ENCODE data around the gene WNT11.

The WNT11 gene

GRCh38 chr11:76229690-76230240, 23.5 kb upstream of the WNT11 start:
- DNase-seq (ENCODE audit: low read depth) = no peak
- H3K4me3 ChIP-seq (ENCODE audit: low read depth, low read length) = no peak overlapping the region
- TF ChIP-seq, protein P1, sequence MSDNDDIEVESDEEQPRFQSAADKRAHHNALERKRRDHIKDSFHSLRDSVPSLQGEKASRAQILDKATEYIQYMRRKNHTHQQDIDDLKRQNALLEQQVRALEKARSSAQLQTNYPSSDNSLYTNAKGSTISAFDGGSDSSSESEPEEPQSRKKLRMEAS (IDR thresholded peaks at IDR 0.05; ENCODE audit: low read depth, low read length) = no peak

DNA sequence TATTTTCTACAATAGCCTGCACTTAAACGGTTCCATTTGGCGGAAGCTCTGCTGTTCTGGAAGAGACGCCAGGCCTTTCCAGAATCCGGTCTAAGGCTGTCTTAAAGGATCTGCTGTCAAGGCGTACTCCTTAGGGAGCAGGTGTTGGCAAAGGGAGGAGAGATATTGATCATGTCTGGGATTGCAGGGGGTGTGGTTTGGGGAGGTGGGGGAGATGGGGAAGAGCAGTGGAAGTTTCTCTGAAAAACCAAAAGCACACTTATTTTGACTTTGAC, 22.5 kb upstream of the WNT11 start:
- no peak overlapping the region for H3K4me3 ChIP-seq (ENCODE audit: low read depth, low read length)
- no peak for DNase-seq (ENCODE audit: low read depth)
- TF ChIP-seq, protein P1 (IDR thresholded peaks at IDR 0.05; ENCODE audit: low read depth, low read length) = no peak
- no peak for TF ChIP-seq MYC (IDR thresholded peaks at IDR 0.05; ENCODE audit: low read depth, low read length)

DNA sequence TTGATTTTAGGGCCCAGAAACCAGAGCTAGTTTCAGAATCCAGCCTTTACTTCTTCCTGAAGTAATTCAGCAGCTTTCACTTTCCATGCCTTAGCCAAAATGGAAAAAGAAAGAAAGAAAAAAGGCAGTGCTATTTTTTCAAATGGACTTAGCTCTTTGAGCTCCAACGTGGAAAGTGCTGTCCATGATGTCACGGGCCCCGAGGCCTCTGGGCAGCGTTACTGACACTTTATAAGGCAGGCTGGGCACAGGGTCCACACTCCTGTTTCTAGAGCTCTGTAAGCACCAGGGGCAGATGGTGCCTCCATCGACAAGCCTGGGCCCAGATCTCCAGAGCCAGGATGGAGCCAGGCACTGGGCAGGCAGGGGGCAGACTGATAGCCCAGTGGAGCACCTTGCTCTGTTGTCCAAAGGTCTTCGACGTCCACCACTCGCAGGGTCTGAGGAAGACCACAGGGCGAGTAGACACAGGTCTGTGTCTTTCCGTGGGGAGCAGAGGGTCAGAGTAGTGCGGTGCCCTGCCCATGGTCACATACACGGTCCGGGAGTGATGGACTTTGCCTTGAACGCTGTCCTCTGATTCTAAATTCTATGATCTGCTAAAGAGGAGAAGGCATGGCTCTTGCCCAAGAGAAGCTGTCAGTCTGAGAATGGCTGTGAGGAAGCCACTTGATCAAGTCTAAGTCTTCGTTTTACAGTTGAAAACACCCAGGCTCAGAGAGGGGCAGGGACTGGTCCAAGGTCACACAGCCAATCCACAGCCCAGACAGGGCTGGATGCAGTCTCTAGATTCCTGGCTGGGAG, 22.0 kb upstream of the WNT11 start:
- DNase-seq (ENCODE audit: low read depth) = no peak
- TF ChIP-seq MYC (IDR thresholded peaks at IDR 0.05; ENCODE audit: low read depth, low read length) (no peak), POLR2A (IDR thresholded peaks at IDR 0.05; ENCODE audit: extremely low read depth, insufficient read length) (no peak)
- TF ChIP-seq, protein P1 (IDR thresholded peaks at IDR 0.05; ENCODE audit: low read depth, low read length) = no peak
- TF ChIP-seq, protein P2, sequence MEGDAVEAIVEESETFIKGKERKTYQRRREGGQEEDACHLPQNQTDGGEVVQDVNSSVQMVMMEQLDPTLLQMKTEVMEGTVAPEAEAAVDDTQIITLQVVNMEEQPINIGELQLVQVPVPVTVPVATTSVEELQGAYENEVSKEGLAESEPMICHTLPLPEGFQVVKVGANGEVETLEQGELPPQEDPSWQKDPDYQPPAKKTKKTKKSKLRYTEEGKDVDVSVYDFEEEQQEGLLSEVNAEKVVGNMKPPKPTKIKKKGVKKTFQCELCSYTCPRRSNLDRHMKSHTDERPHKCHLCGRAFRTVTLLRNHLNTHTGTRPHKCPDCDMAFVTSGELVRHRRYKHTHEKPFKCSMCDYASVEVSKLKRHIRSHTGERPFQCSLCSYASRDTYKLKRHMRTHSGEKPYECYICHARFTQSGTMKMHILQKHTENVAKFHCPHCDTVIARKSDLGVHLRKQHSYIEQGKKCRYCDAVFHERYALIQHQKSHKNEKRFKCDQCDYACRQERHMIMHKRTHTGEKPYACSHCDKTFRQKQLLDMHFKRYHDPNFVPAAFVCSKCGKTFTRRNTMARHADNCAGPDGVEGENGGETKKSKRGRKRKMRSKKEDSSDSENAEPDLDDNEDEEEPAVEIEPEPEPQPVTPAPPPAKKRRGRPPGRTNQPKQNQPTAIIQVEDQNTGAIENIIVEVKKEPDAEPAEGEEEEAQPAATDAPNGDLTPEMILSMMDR (IDR thresholded peaks at IDR 0.05; ENCODE audit: low read depth, low read length) = no peak
- H3K4me3 ChIP-seq (ENCODE audit: low read depth, low read length) = no peak overlapping the region

GRCh38 chr11:76226626-76227025, 20.3 kb upstream of the WNT11 start:
- TF ChIP-seq, protein P2 (IDR thresholded peaks at IDR 0.05; ENCODE audit: low read depth, low read length) = no peak
- no peak for TF ChIP-seq POLR2A (IDR thresholded peaks at IDR 0.05; ENCODE audit: extremely low read depth, insufficient read length)
- TF ChIP-seq MYC (IDR thresholded peaks at IDR 0.05; ENCODE audit: low read depth, low read length) = no peak
- TF ChIP-seq, protein P1 (IDR thresholded peaks at IDR 0.05; ENCODE audit: low read depth, low read length) = no peak
- no peak overlapping the region for H3K4me3 ChIP-seq (ENCODE audit: low read depth, low read length)
- DNase-seq (ENCODE audit: low read depth) = peak; percentile 59

GRCh38 chr11:76225122-76225611, 18.9 kb upstream of the WNT11 start:
- DNase-seq (ENCODE audit: low read depth) = no peak
- no peak for TF ChIP-seq POLR2A (IDR thresholded peaks at IDR 0.05; ENCODE audit: extremely low read depth, insufficient read length)
- TF ChIP-seq, protein P2 (IDR thresholded peaks at IDR 0.05; ENCODE audit: low read depth, low read length) = no peak
- no peak for TF ChIP-seq MYC (IDR thresholded peaks at IDR 0.05; ENCODE audit: low read depth, low read length)
- TF ChIP-seq, protein P1 (IDR thresholded peaks at IDR 0.05; ENCODE audit: low read depth, low read length) = no peak
- H3K4me3 ChIP-seq (ENCODE audit: low read depth, low read length) = no peak overlapping the region

DNA sequence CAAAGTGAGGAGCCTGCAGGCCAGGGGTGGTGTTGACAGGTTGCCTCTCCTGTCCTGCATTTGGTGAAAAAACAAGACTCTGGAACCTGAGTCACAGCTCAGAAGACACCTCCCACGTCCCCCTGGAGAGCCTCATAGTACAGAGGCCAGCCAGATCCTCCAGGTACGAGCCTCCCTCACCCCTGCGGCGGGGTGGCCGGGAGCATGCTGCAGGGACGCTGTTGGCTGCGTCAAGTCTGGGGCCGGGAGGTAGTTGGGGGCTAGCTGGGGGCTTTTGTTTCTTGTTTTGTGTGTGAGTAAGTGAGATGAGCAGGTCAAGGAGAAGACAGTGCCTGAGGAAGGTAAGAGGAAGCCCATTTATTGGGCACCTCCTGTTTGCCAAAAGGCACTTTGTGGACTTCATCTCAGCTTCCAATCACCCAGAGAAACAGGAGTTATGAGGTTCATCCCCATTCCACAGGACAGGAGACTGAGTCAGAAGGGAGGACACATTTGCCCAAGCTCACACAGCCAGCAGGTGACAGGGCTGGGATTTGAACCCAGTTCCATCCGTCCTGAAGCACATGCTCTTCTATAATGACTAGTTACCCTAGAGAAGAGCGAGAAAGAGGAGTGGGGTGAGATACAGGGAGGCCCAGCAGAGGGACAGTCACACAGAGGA, 18.3 kb upstream of the WNT11 start:
- TF ChIP-seq, protein P1 (IDR thresholded peaks at IDR 0.05; ENCODE audit: low read depth, low read length) = no peak
- TF ChIP-seq, protein P2 (IDR thresholded peaks at IDR 0.05; ENCODE audit: low read depth, low read length) = no peak
- TF ChIP-seq MYC (IDR thresholded peaks at IDR 0.05; ENCODE audit: low read depth, low read length) (no peak), POLR2A (IDR thresholded peaks at IDR 0.05; ENCODE audit: extremely low read depth, insufficient read length) (no peak)
- no peak for DNase-seq (ENCODE audit: low read depth)
- no peak overlapping the region for H3K4me3 ChIP-seq (ENCODE audit: low read depth, low read length)
